RWPE2 (cell line): ENCODE results near the gene KCNQ1OT1.

Experiments used
- ATAC-seq: fragments of 200-7000 bp; cut with Tn5 transposase; 3 replicates; pipeline ENCODE4 v1.9.1; 2021; ENCODE audit warnings: low read depth
- DNase-seq: peaks from one replicate; pipeline ENCODE4 v3.0.0-alpha.2; 2020; ENCODE audit warnings: low spot score
- H3K27ac ChIP-seq: fragments of 450-650 bp; 2 replicates; pipeline ENCODE4 v1.5.1; 2017; ENCODE audit warnings: mild to moderate bottlenecking; ENCODE audit not compliant: poor library complexity, severe bottlenecking
- H3K27me3 ChIP-seq: fragments of 250-450 bp; sonication (Bioruptor Pico); 2 replicates; pipeline ENCODE4 v1.5.1; 2021; ENCODE audit warnings: mild to moderate bottlenecking, moderate library complexity; ENCODE audit not compliant: insufficient read depth, poor library complexity, severe bottlenecking
- H3K36me3 ChIP-seq: fragments of 250-450 bp; sonication (Bioruptor Pico); 2 replicates; pipeline ENCODE4 v1.5.1; 2020; ENCODE audit warnings: low read depth, mild to moderate bottlenecking, moderate library complexity
- H3K4me1 ChIP-seq: fragments of 250-450 bp; sonication (Bioruptor Pico); 2 replicates; pipeline ENCODE4 v1.5.1; 2021; ENCODE audit warnings: mild to moderate bottlenecking, moderate library complexity; ENCODE audit not compliant: insufficient read depth, poor library complexity, severe bottlenecking
- H3K4me3 ChIP-seq: fragments of 250-450 bp; sonication (Bioruptor Pico); 2 replicates; pipeline ENCODE4 v1.5.1; 2021; ENCODE audit warnings: mild to moderate bottlenecking, moderate library complexity; ENCODE audit not compliant: severe bottlenecking
- H3K9me3 ChIP-seq: fragments of 250-450 bp; sonication (Bioruptor Pico); 2 replicates; pipeline ENCODE4 v1.5.1; 2021; ENCODE audit warnings: mild to moderate bottlenecking, moderate library complexity; ENCODE audit not compliant: severe bottlenecking
- CTCF ChIP-seq: fragments of 450-650 bp; IDR thresholded peaks from one replicate; pipeline ENCODE4 v1.5.1; 2017; ENCODE audit warnings: mild to moderate bottlenecking, moderate library complexity; ENCODE audit not compliant: poor library complexity, severe bottlenecking

Gene KCNQ1OT1

GRCh38 chr11:2700415-2701211, 819 bp upstream of the KCNQ1OT1 start:
- H3K27ac ChIP-seq = peak overlapping the region; percentile 49
- H3K9me3 ChIP-seq = no peaks in the 10 kb centered on the region
- H3K27me3 ChIP-seq = no peaks in the 10 kb centered on the region
- DNase-seq = peak; percentile 66
- TF ChIP-seq CTCF = no peak
- H3K36me3 ChIP-seq = peaks cover 4% of the 10 kb centered on the region
- no peak; the same call in 1 of the 3 replicates for ATAC-seq
- H3K4me3 ChIP-seq = peak overlapping the region; percentile 55
- peaks cover 5% of the 10 kb centered on the region for H3K4me1 ChIP-seq

GRCh38 chr11:2699185-2699530, 636 bp downstream of the KCNQ1OT1 start:
- Histone ChIP-seq H3K4me1 (peaks cover 5% of the 10 kb centered on the region), H3K36me3 (peaks cover 4% of the 10 kb centered on the region), H3K27me3 (no peaks in the 10 kb centered on the region), H3K4me3 (peak overlapping the region; percentile 55), H3K27ac (peak overlapping the region; percentile 49), H3K9me3 (no peaks in the 10 kb centered on the region)
- ATAC-seq (peak; percentile 26), DNase-seq (peak; percentile 62)
- TF ChIP-seq CTCF = no peak

GRCh38 chr11:2698386-2699184, 1.2 kb downstream of the KCNQ1OT1 start:
- ATAC-seq (no peak), DNase-seq (peak; percentile 26)
- Histone ChIP-seq H3K36me3 (peaks cover 4% of the 10 kb centered on the region), H3K4me1 (peaks cover 5% of the 10 kb centered on the region), H3K9me3 (no peaks in the 10 kb centered on the region), H3K27me3 (no peaks in the 10 kb centered on the region), H3K4me3 (peak overlapping the region; percentile 55), H3K27ac (peak overlapping the region; percentile 49)
- no peak for TF ChIP-seq CTCF

GRCh38 chr11:2697866-2698265, 1.9 kb downstream of the KCNQ1OT1 start:
- TF ChIP-seq CTCF = no peak
- peak overlapping the region; percentile 55 for H3K4me3 ChIP-seq
- no peak for ATAC-seq
- H3K36me3 ChIP-seq = peaks cover 4% of the 10 kb centered on the region
- DNase-seq = no peak
- no peaks in the 10 kb centered on the region for H3K27me3 ChIP-seq
- no peaks in the 10 kb centered on the region for H3K9me3 ChIP-seq
- no peak overlapping the region for H3K27ac ChIP-seq
- peaks cover 5% of the 10 kb centered on the region for H3K4me1 ChIP-seq

- Histone ChIP-seq H3K9me3 (no peaks in the 10 kb centered on the region), H3K27ac (no peak overlapping the region), H3K4me1 (peaks cover 5% of the 10 kb centered on the region), H3K4me3 (no peak overlapping the region), H3K27me3 (no peaks in the 10 kb centered on the region), H3K36me3 (peaks cover 4% of the 10 kb centered on the region)
- DNase-seq (no peak), ATAC-seq (no peak)
- no peak for TF ChIP-seq CTCF
Measured at GRCh38 chr11:2696455-2696854, 3.3 kb downstream of the KCNQ1OT1 start.
